H1 (cell line): ENCODE results near the gene OCSTAMP. TPM values are rescaled to one million over a fixed set of nuclear protein-coding genes. Genes with fewer than 3 reads are reported as not detected.

Experiments
- CTCF ChIA-PET: fragments of 300-600 bp; sonication (Branson Sonifier 250); formaldehyde crosslinking; loops from one replicate; lab custom pipeline; 2021; ENCODE audit not compliant: partially characterized antibody; lab: Charles Lee
- POLR2A ChIA-PET: fragments of 300-600 bp; sonication (Branson Sonifier 250); formaldehyde crosslinking; loops from one replicate; lab custom pipeline; 2021; ENCODE audit warnings: inconsistent platforms; ENCODE audit not compliant: partially characterized antibody; lab: Charles Lee
- DNase-seq, 2 experiments: peaks; one replicate each; pipeline versions ENCODE4 v3.0.0 to v3.0.0-alpha.2; 2010 to 2022; ENCODE audit warnings: low spot score in 2 of 2, low read depth in 1 of 2, mixed read lengths in 1 of 2
- FAIRE-seq: peaks from 2 replicates; lab custom pipeline; 2011; peaks lifted over from hg19 to GRCh38; lab: Jason Lieb, UNC
- H2AFZ ChIP-seq: 2 replicates; pipeline ENCODE4 v1.8.1; 2012; ENCODE audit warnings: low read length, inconsistent platforms
- H2AK5ac ChIP-seq: 2 replicates; pipeline ENCODE4 v1.6.1; 2013; ENCODE audit warnings: low read depth, low read length
- H2BK120ac ChIP-seq: replicated peaks from 2 replicates; pipeline ENCODE3; 2013; ENCODE audit warnings: low read depth, low read length, inconsistent platforms
- H2BK12ac ChIP-seq: 2 replicates; pipeline ENCODE4 v1.6.1; 2013; ENCODE audit warnings: low read depth, low read length
- H2BK15ac ChIP-seq: 2 replicates; pipeline ENCODE4 v1.6.1; 2013; ENCODE audit warnings: low read length
- H2BK20ac ChIP-seq: 2 replicates; pipeline ENCODE4 v1.6.1; 2013; ENCODE audit warnings: low read length
- H2BK5ac ChIP-seq: 2 replicates; pipeline ENCODE4 v1.6.1; 2013; ENCODE audit warnings: low read depth, low read length
- H3K14ac ChIP-seq: 2 replicates; pipeline ENCODE4 v1.6.1; 2013; ENCODE audit warnings: inconsistent platforms; ENCODE audit not compliant: insufficient read length
- H3K18ac ChIP-seq: 2 replicates; pipeline ENCODE4 v1.6.1; 2013; ENCODE audit warnings: low read length; ENCODE audit errors: extremely low read depth
- H3K23ac ChIP-seq: 2 replicates; pipeline ENCODE4 v1.6.1; 2013; ENCODE audit warnings: inconsistent platforms; ENCODE audit not compliant: insufficient read length
- H3K23me2 ChIP-seq: 2 replicates; pipeline ENCODE4 v1.6.1; 2013; ENCODE audit warnings: low read depth, low read length
- H3K27ac ChIP-seq: 2 replicates; pipeline ENCODE4 v1.6.1; 2011; ENCODE audit warnings: low read depth, low read length, inconsistent platforms
- H3K27me3 ChIP-seq, 4 experiments: replicated peaks in 1 of 4; 1 replicate in 1 of 4; 2 replicates in 3 of 4; pipeline versions ENCODE4 v1.6.1 to v1.8.1; 2011 to 2013; ENCODE audit warnings: low read length in 3 of 4, mild to moderate bottlenecking in 3 of 4, inconsistent platforms in 2 of 4, mixed read lengths in 2 of 4, moderate library complexity in 1 of 4; ENCODE audit not compliant: control insufficient read depth in 3 of 4, insufficient read depth in 3 of 4; ENCODE audit errors: extremely low read depth in 1 of 4
- H3K36me3 ChIP-seq, 4 experiments: 2 replicates each; pipeline versions ENCODE4 v1.6.1 to v1.8.1; 2011 to 2013; ENCODE audit warnings: mild to moderate bottlenecking in 4 of 4, low read length in 3 of 4, moderate library complexity in 2 of 4, control low read depth in 1 of 4, inconsistent platforms in 1 of 4; ENCODE audit not compliant: insufficient read depth in 4 of 4, control insufficient read depth in 2 of 4
- H3K4ac ChIP-seq: replicated peaks from 2 replicates; pipeline ENCODE3; 2013; ENCODE audit warnings: low read length, low read depth, mixed read lengths, inconsistent platforms; ENCODE audit not compliant: insufficient read length
- H3K4me1 ChIP-seq, 4 experiments: replicated peaks in 1 of 4; 1 replicate in 1 of 4; 2 replicates in 3 of 4; pipeline versions ENCODE4 v1.6.1 to v1.8.1; 2011 to 2013; ENCODE audit warnings: low read length in 3 of 4, inconsistent platforms in 2 of 4, mixed read lengths in 1 of 4; ENCODE audit not compliant: insufficient read depth in 4 of 4, control insufficient read depth in 3 of 4
- H3K4me2 ChIP-seq, 2 experiments: 2 replicates each; pipeline versions ENCODE4 v1.6.1 to v1.8.1; 2011 to 2013; ENCODE audit warnings: low read depth in 2 of 2, low read length in 2 of 2, control low read depth in 1 of 2, inconsistent platforms in 1 of 2, mild to moderate bottlenecking in 1 of 2; ENCODE audit not compliant: insufficient read depth in 1 of 2
- H3K4me3 ChIP-seq, 4 experiments: fragments of 200-600, 300-600 bp in 1 of 4; sonication (generic), shearing (Covaris generic), sonication (Bioruptor Twin) in 1 of 4; 2 replicates each; pipeline versions ENCODE4 v1.5.1 to v1.8.1; 2011 to 2016; ENCODE audit warnings: low read length in 4 of 4, low read depth in 3 of 4, control low read depth in 2 of 4, inconsistent platforms in 2 of 4, mild to moderate bottlenecking in 2 of 4, mixed read lengths in 1 of 4, moderate library complexity in 1 of 4; ENCODE audit not compliant: insufficient read depth in 2 of 4; ENCODE audit errors: extremely low read depth in 1 of 4
- H3K56ac ChIP-seq: replicated peaks from 2 replicates; pipeline ENCODE3; 2013; ENCODE audit warnings: low read depth, mild to moderate bottlenecking, mixed read lengths, low read length, inconsistent platforms; ENCODE audit not compliant: insufficient read length
- H3K79me1 ChIP-seq: 2 replicates; pipeline ENCODE4 v1.6.1; 2013; ENCODE audit warnings: low read depth, low read length, control low read depth
- H3K79me2 ChIP-seq, 2 experiments: 2 replicates each; pipeline versions ENCODE4 v1.6.1 to v1.8.1; 2012 to 2013; ENCODE audit warnings: low read length in 2 of 2, mild to moderate bottlenecking in 2 of 2, inconsistent platforms in 1 of 2; ENCODE audit not compliant: insufficient read depth in 2 of 2, control insufficient read depth in 1 of 2
- H3K9ac ChIP-seq, 4 experiments: replicated peaks in 1 of 4; 1 replicate in 1 of 4; 2 replicates in 3 of 4; pipeline versions ENCODE4 v1.6.1 to v1.8.1; 2011 to 2013; ENCODE audit warnings: low read depth in 3 of 4, low read length in 3 of 4, control low read depth in 2 of 4, mild to moderate bottlenecking in 2 of 4, moderate library complexity in 2 of 4, inconsistent platforms in 1 of 4; ENCODE audit errors: extremely low read depth in 1 of 4
- H3K9me3 ChIP-seq, 2 experiments: 2 replicates each; pipeline versions ENCODE4 v1.6.1 to v1.8.1; 2012 to 2013; ENCODE audit warnings: mild to moderate bottlenecking in 2 of 2, moderate library complexity in 2 of 2, control low read depth in 1 of 2, inconsistent platforms in 1 of 2, low read depth in 1 of 2, low read length in 1 of 2, mixed read lengths in 1 of 2; ENCODE audit not compliant: insufficient read depth in 2 of 2
- H4K20me1 ChIP-seq, 2 experiments: replicated peaks in 1 of 2; 2 replicates each; pipeline versions ENCODE3 to v1.8.1; 2011 to 2013; ENCODE audit warnings: inconsistent platforms in 2 of 2, low read length in 2 of 2, mild to moderate bottlenecking in 1 of 2; ENCODE audit not compliant: insufficient read depth in 2 of 2, control insufficient read depth in 1 of 2
- H4K5ac ChIP-seq: 2 replicates; pipeline ENCODE4 v1.6.1; 2013; ENCODE audit warnings: low read length, low read depth, mixed read lengths, inconsistent platforms; ENCODE audit not compliant: insufficient read length
- H4K8ac ChIP-seq: 2 replicates; pipeline ENCODE4 v1.8.0; 2013; ENCODE audit warnings: mild to moderate bottlenecking, moderate library complexity, low read length, inconsistent platforms; ENCODE audit not compliant: insufficient read depth; ENCODE audit errors: extremely low read depth
- H4K91ac ChIP-seq: replicated peaks from 2 replicates; pipeline ENCODE3; 2013; ENCODE audit warnings: low read length, mixed read lengths, inconsistent platforms; ENCODE audit not compliant: insufficient read length
- RXRA ChIP-seq: IDR thresholded peaks from 2 replicates; pipeline ENCODE4 v1.6.1; 2011; ENCODE audit warnings: low read depth, mild to moderate bottlenecking, low read length, moderate library complexity; ENCODE audit not compliant: insufficient read depth
- WGBS, 2 experiments: shearing (Covaris generic) in 1 of 2; methylation state at CpG; one replicate each; pipeline versions ENCODE4 v1.1.6 to v1.1.7; 2013 to 2015; ENCODE audit warnings: low lambda C conversion rate in 2 of 2, mixed read lengths in 2 of 2, inconsistent platforms in 1 of 2, low coverage in 1 of 2, missing lambda C conversion rate in 1 of 2; ENCODE audit not compliant: insufficient replicate concordance in 2 of 2, insufficient coverage in 1 of 2, insufficient read length in 1 of 2; ENCODE audit errors: extremely low coverage in 1 of 2, missing lambda C conversion rate in 1 of 2; 5-methylcytosine and 5-hydroxymethylcytosine counted together
- polyA plus RNA-seq, 7 experiments: library from polyadenylated mRNA; depleted of rRNA in 3 of 7; stranded (reverse) in 5 of 7; unstranded in 2 of 7; fragments of >200 nt in 5 of 7; fragments of 200-250 nt in 2 of 7; gene quantifications; 1 replicate in 5 of 7; 2 replicates in 1 of 7; 4 replicates in 1 of 7; pipeline versions ENCODE4 v1.2.1 to v1.2.3, GENCODE V29; 2011 to 2013; ENCODE audit warnings: missing spikeins in 2 of 7, mixed read lengths in 2 of 7
- total RNA-seq: library from RNA; stranded (reverse); fragmentation: NEBNext Ultra II Directional; extraction: Animal tissue kit (Norgen Biotek cat#: 25700); gene quantifications from 2 replicates; pipeline ENCODE4 v1.2.1, GENCODE V29; 2021

OCSTAMP gene
- total and polyA plus RNA-seq, 2 of the 8 experiments (the other 6 are each of a cell fraction or from before 2014, with no cell fraction given), result 0.09 to 0.13 TPM

DNA sequence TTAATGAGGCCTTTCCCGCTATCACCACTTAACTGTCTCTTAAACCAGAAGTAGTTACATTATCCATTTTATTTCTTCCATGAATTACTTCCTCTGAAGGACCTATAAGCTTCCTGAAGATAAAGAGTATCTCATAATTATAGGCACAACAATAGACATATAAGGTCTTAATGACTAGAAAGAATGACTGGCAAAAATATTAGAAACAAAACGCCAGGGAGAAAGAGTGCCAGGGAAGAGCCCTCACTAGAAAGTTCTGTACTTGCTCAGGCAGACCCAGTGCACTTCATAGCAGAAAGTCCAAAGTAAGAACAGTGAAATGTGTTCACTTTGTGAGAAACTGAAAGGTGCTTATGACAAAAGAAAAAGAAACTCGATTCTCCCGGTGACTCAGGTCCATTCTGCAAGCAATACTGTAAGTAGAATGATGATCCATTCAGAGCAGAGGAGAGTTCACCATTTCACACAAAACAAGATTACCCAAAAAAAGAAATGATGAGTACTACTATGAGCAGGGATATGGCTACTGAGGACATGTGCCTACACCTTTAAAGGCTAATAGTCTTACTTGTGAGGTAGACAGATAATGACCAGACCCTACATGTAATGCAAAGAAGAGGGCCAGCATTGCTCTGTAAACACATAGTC, 42.6 kb downstream of the OCSTAMP start:
- CTCF ChIA-PET, result no interaction called here
- Histone ChIP-seq H3K4me1 (no peaks in the 10 kb centered on the region; a peak in 1 of 7 replicates), H4K5ac (no peak overlapping the region), H3K23ac (no peak overlapping the region), H3K18ac (no peak overlapping the region), H2AK5ac (no peak overlapping the region), H3K9ac (no peak overlapping the region), H3K4me2 (no peak overlapping the region), H4K91ac (no peak overlapping the region), H4K20me1 (no peaks in the 10 kb centered on the region)
- TF ChIP-seq RXRA, result no peak
- TF ChIP-seq, all 59 proteins: peak for 0
- Histone ChIP-seq H3K4ac (no peak overlapping the region), H3K23me2 (peaks cover 3% of the 10 kb centered on the region), H3K36me3 (peaks cover 8 to 51% (median 34%) of the 10 kb centered on the region in 4 experiments), H3K27me3 (no peaks in the 10 kb centered on the region), H3K79me1 (no peaks in the 10 kb centered on the region), H2BK5ac (no peak overlapping the region), H3K9me3 (peaks cover 26 to 33% of the 10 kb centered on the region in 2 experiments), H4K8ac (no peak overlapping the region), H3K14ac (no peak overlapping the region), H2BK15ac (no peak overlapping the region), H3K56ac (no peak overlapping the region), H3K27ac (no peak overlapping the region), H2BK120ac (no peak overlapping the region), H2BK12ac (no peak overlapping the region), H2BK20ac (no peak overlapping the region), H3K4me3 (no peak overlapping the region), H2AFZ (no peak overlapping the region), H3K79me2 (peaks cover 0 to 7% of the 10 kb centered on the region in 2 experiments; a peak in 2 of 4 replicates)
- no peak for FAIRE-seq
- DNase-seq, result no peak
- POLR2A ChIA-PET, result no interaction called here
- 90% methylated on average over 4 of the region's 4 CpGs; no CpG with 5 or more reads in 1 of the 2 experiments for WGBS, 2 experiments
